H1 (cell line): ENCODE results near the gene GTF2H3. TPM values are rescaled to one million over a fixed set of nuclear protein-coding genes. Genes with fewer than 3 reads are reported as not detected.

Source experiments
- CBX5 ChIP-seq: fragments of 300-800, 300-1000 bp; sonication (generic); IDR thresholded peaks from 2 replicates; pipeline ENCODE4 v1.7.1; 2016; ENCODE audit warnings: antibody characterized with exemption, low read length, low read depth
- RNF2 ChIP-seq: fragments of 200-900, 300-1000 bp; sonication (generic); IDR thresholded peaks from 2 replicates; pipeline ENCODE4 v1.7.1; 2016; ENCODE audit warnings: borderline replicate concordance, low read depth, mild to moderate bottlenecking, antibody characterized with exemption, low read length; ENCODE audit not compliant: poor library complexity, severe bottlenecking; ENCODE audit errors: missing control alignments
- SIN3A ChIP-seq, 2 experiments: IDR thresholded peaks in 1 of 2; conservative IDR thresholded peaks in 1 of 2; 2 replicates each; pipeline ENCODE4 v1.6.1; 2011 to 2012; ENCODE audit warnings: low read length in 2 of 2, improper control_type of control experiment in 1 of 2, low read depth in 1 of 2, mild to moderate bottlenecking in 1 of 2
- TCF12 ChIP-seq: IDR thresholded peaks from 2 replicates; pipeline ENCODE4 v1.6.1; 2011; ENCODE audit warnings: low read depth, mild to moderate bottlenecking, low read length
- polyA plus RNA-seq, 7 experiments: library from polyadenylated mRNA; depleted of rRNA in 3 of 7; stranded (reverse) in 5 of 7; unstranded in 2 of 7; fragments of >200 nt in 5 of 7; fragments of 200-250 nt in 2 of 7; gene quantifications; 1 replicate in 5 of 7; 2 replicates in 1 of 7; 4 replicates in 1 of 7; pipeline versions ENCODE4 v1.2.1 to v1.2.3, GENCODE V29; 2011 to 2013; ENCODE audit warnings: missing spikeins in 2 of 7, mixed read lengths in 2 of 7
- total RNA-seq: library from RNA; stranded (reverse); fragmentation: NEBNext Ultra II Directional; extraction: Animal tissue kit (Norgen Biotek cat#: 25700); gene quantifications from 2 replicates; pipeline ENCODE4 v1.2.1, GENCODE V29; 2021

The GTF2H3 gene
- total and polyA plus RNA-seq, 2 of the 8 experiments (the other 6 are each of a cell fraction or from before 2014, with no cell fraction given) = 21.0 to 32.1 TPM

- TF ChIP-seq TCF12 (no peak), CBX5 (no peak), RNF2 (no peak), SIN3A (conservative IDR thresholded peaks at IDR 0.05 in 1 of 2, IDR thresholded peaks at IDR 0.05 in 1 of 2; ENCODE audit: low read depth in 1 of 2, low read length in 2 of 2) (no peak)
Measured at GRCh38 chr12:123591702-123592481, 41.7 kb upstream of the GTF2H3 start (continued).
